Erythroblast (primary cell): ENCODE results near the gene POC1B.

Experiments used
- GATA1 ChIP-seq: IDR thresholded peaks from 2 replicates; pipeline ENCODE4 v1.6.1; 2011; ENCODE audit warnings: low read depth, mild to moderate bottlenecking, control low read depth, low read length, moderate library complexity
- POLR2A ChIP-seq: IDR thresholded peaks from 2 replicates; pipeline ENCODE4 v1.6.1; 2011; ENCODE audit warnings: mild to moderate bottlenecking, low read length

- TF ChIP-seq POLR2A: no peak
- TF ChIP-seq GATA1: no peak
Observed at GRCh38 chr12:89546151-89546550, 20.3 kb upstream of the POC1B start.
